ENCODE data around the gene HMGB3. TPM values are rescaled to one million over a fixed set of nuclear protein-coding genes. Genes with fewer than 3 reads are reported as not detected.
A peak's percentile ranks its signal among the peaks of the same experiment; 100 is the strongest.

HMGB3 gene
- total RNA-seq, 2 donors from 2014 or later: 220 to 413 TPM

GRCh38 chrX:151004085-151004484, 20.9 kb downstream of the HMGB3 start:
- Mint-ChIP-seq H3K27ac (no peak overlapping the region), H3K9me3 (peaks cover 10% of the 10 kb centered on the region), H3K4me3 (no peak overlapping the region), H3K4me1 (no peaks in the 10 kb centered on the region), H3K27me3 (ENCODE audit: insufficient read depth) (peaks cover under 1% of the 10 kb centered on the region), H3K36me3 (ENCODE audit: low read depth) (no peaks in the 10 kb centered on the region)
- Histone ChIP-seq H3K27me3 (ENCODE audit: control insufficient read depth, insufficient read depth, low read length, poor library complexity, severe bottlenecking) (no peaks in the 10 kb centered on the region), H3K4me3 (ENCODE audit: low read length) (no peak overlapping the region), H3K36me3 (ENCODE audit: control insufficient read depth, insufficient read depth, low read length) (no peaks in the 10 kb centered on the region), H3K4me1 (ENCODE audit: control insufficient read depth, insufficient read depth, low read length) (no peaks in the 10 kb centered on the region), H3K9me3 (ENCODE audit: control insufficient read depth, low read length) (no peaks in the 10 kb centered on the region), H3K9ac (ENCODE audit: extremely low read depth, low read length, poor library complexity, severe bottlenecking) (no peak overlapping the region), H3K27ac (ENCODE audit: low read depth, low read length) (no peak overlapping the region)
- DNase-seq: no peak
- 100% methylated on average over 1 of the region's 1 CpG for WGBS, 2 experiments (ENCODE audit: insufficient coverage in 1 of 2, insufficient read length in 1 of 2)
- peak; percentile 67 for TF ChIP-seq CTCF (conservative IDR thresholded peaks at IDR 0.05)

GRCh38 chrX:151006410-151007109, 23.4 kb downstream of the HMGB3 start:
- no peaks in the 10 kb centered on the region for H3K9me3 ChIP-seq (ENCODE audit: control insufficient read depth, low read length)
- no peak for DNase-seq
- 91 to 100% methylated on average over 3 of the region's 4 CpGs for WGBS, 2 experiments (ENCODE audit: insufficient coverage in 1 of 2, insufficient read length in 1 of 2)
- Mint-ChIP-seq H3K27me3 (ENCODE audit: insufficient read depth) (peaks cover 3% of the 10 kb centered on the region), H3K4me3 (no peak overlapping the region), H3K9me3 (peaks cover 11% of the 10 kb centered on the region), H3K4me1 (no peaks in the 10 kb centered on the region), H3K36me3 (ENCODE audit: low read depth) (no peaks in the 10 kb centered on the region), H3K27ac (no peak overlapping the region)
- no peak overlapping the region for H3K9ac ChIP-seq (ENCODE audit: extremely low read depth, low read length, poor library complexity, severe bottlenecking)
- no peak overlapping the region for H3K27ac ChIP-seq (ENCODE audit: low read depth, low read length)
- H3K27me3 ChIP-seq (ENCODE audit: control insufficient read depth, insufficient read depth, low read length, poor library complexity, severe bottlenecking): no peaks in the 10 kb centered on the region
- no peak overlapping the region for H3K4me3 ChIP-seq (ENCODE audit: low read length)
- no peaks in the 10 kb centered on the region for H3K36me3 ChIP-seq (ENCODE audit: control insufficient read depth, insufficient read depth, low read length)
- no peak for TF ChIP-seq CTCF (conservative IDR thresholded peaks at IDR 0.05)
- H3K4me1 ChIP-seq (ENCODE audit: control insufficient read depth, insufficient read depth, low read length): no peaks in the 10 kb centered on the region

- Mint-ChIP-seq H3K27ac (no peak overlapping the region), H3K4me1 (no peaks in the 10 kb centered on the region), H3K36me3 (ENCODE audit: low read depth) (no peaks in the 10 kb centered on the region), H3K9me3 (peaks cover 36% of the 10 kb centered on the region), H3K27me3 (ENCODE audit: insufficient read depth) (peaks cover 3% of the 10 kb centered on the region), H3K4me3 (no peak overlapping the region)
- Histone ChIP-seq H3K9me3 (ENCODE audit: control insufficient read depth, low read length) (peaks cover 5% of the 10 kb centered on the region), H3K4me3 (ENCODE audit: low read length) (no peak overlapping the region), H3K4me1 (ENCODE audit: control insufficient read depth, insufficient read depth, low read length) (no peaks in the 10 kb centered on the region), H3K27me3 (ENCODE audit: control insufficient read depth, insufficient read depth, low read length, poor library complexity, severe bottlenecking) (no peaks in the 10 kb centered on the region), H3K36me3 (ENCODE audit: control insufficient read depth, insufficient read depth, low read length) (no peaks in the 10 kb centered on the region), H3K27ac (ENCODE audit: low read depth, low read length) (no peak overlapping the region), H3K9ac (ENCODE audit: extremely low read depth, low read length, poor library complexity, severe bottlenecking) (no peak overlapping the region)
- no peak for DNase-seq
- WGBS, 2 experiments (ENCODE audit: insufficient coverage in 1 of 2, insufficient read length in 1 of 2): 79 to 88% methylated on average over 1 to 2 of the region's 2 CpGs
- TF ChIP-seq CTCF (conservative IDR thresholded peaks at IDR 0.05): no peak
Observed at GRCh38 chrX:151009582-151009981, 26.4 kb downstream of the HMGB3 start.

Data from endodermal cell (in vitro differentiated cells).